Effector CD4-positive, alpha-beta T cell (primary cell): ENCODE results near the gene VWA7.
A peak's percentile ranks its signal among the peaks of the same experiment; 100 is the strongest.

Source experiments
- DNase-seq: peaks from one replicate; pipeline ENCODE4 v3.0.0-alpha.2; 2020

The VWA7 gene

DNA sequence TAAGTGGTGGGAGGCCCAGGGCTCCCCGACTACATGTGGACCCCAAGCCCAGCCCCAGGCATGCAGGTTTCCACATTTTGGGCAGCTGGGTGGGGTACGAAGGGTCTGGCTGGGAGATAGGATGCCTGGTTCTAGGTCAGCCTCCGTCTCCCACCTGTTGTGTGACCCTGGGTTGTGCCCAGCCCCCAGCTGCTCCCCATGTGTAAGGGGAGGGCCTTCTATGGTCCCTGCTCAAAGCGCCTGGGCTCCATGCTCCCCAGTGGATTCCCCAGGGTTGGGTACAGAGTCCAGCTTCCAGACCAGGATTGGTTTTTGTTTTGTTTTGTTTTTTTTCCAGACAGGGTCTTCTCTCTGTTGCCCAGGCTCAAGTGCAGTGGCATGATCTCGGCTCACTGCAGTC is 1.1 kb upstream of the VWA7 start:
- no peak for DNase-seq

DNA sequence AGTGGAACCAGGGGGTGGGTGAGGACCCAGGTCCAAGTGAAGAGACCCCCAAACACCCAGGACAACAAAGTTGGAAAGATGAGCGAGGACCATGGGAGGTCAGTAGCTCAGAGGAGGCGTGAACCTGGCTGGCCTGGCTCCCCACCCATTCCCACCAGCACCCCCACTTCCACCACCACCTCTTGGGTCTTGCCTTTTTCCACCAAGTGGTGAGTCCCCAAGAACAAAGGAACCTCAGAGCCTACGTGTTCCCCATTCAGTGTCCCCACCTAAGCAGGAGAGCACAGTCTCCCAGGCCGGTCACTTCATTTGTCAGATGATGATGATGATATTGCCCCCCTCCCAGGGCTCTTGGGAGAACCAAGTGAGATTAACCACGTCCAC is 531 bp upstream of the VWA7 start:
- no peak for DNase-seq

DNA sequence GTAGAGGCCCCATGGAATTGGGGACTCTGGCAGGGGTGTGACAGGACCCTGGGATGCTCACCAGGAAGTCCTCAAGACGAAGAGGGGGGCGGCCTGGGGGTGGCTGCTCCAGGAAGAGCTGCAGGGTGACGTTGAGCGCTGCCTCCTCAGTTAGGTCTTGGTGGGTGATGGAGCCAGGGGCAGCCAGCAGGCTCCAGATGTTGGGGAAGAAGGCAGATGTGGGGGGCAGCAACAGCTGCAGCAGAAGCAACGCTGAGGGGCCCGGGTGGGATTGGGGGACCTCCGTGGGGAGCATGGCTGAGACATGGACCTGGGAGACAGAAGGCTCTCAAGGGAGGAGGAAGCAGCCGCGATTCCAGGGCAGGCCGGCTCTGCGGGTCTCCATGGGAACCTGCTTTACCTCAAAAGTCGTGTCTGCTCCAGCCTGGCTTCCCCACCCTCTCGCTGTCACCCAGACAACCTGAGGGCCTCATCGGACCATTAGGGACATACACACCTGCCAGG is 591 bp downstream of the VWA7 start:
- no peak for DNase-seq

DNA sequence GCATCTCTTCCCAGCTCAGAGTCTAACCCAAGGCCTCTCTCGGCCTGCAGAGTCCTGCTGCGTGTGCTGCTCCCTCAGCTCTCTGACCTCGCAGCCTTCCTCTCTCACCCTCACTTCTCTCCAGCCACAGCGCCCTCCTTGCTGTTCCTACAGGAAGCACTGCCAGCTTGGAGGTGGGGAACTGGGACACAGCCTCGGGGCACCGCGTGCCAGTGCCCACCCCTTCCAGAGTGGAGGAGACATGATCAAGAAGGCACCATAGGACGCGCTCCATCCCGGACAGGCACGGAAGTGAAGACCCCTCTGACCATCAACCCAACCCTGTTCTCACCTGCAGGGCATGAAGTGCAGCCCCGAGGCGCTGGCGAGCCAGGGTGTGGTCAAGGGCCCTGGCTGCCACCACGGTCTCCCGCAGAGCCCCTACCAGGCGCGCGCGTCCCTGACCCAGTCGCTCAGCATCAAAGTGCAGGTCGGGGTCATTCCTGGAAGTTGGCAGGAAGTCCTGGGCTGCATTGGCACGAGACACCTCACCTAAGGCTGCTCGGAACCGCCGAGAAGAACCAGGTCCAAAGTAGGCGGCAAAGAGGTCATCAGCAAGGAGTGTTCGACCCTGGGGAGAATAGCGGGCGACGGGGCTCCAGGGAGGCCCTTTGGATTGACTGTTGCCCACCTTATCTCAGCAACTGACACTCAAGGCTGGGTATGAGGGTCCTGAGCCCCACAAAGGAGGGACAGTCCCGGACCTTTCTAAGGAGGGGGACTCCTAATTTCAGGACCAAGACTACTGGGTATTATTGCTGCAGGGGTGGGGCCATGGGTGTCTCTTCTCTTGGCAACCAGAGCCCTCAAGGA is 1.3 kb downstream of the VWA7 start:
- DNase-seq: no peak

DNA sequence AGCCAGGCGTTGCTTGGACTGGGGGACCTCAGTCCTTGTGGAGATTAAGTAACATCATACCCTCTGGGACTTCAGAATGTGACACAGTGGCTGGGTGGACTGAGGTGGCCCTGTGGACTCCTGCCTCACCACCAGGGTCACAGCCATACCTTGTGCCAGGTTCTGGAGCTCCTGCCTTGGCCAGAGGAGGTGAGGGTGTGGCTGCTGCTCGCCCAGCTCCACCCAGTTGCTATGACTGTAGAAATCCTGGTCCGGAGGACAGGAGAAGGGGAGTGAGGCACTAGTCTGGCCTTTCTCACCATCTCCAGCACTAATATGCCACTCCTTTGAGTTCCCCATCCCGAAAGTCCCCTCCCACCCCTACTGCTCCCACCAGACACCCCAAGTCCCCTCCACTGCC is 1.9 kb downstream of the VWA7 start:
- no peak for DNase-seq

DNA sequence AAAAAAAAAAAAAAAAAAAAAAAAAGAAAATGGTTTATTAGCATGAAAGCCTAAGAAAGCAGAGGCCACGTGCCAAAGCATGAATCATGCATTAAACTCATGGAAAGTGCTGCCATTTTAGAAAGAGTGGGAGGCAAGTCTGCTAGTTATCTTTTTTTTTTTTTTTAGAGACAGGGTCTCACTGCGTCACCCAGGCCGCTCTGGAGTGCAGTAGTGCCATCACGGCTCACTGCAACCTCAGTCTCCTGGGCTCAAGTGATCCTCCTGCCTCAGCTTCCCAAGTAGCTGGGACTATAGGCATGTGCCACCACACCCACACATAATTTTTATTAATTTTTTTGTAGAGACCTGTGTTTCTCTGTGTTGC is 5.2 kb downstream of the VWA7 start:
- no peak for DNase-seq

DNA sequence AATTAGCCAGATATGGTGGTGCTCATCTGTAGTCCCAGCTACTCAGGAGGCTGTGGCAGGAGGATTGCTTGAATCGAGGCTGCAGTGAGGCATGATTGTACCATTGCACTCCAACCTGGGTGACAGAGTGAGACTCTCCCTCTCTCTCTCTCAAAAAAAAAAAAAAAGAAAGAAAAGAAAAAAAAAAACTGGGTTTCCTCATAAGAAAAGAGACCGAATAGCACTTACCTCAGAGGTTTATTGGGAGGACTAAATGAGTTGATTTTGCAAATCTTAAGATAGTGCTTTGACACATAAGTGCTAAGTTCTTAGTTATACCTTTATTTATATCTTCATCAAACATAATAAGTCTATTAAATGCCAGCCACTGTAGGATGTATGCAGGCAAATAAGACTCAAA is 6.3 kb downstream of the VWA7 start:
- no peak for DNase-seq

DNA sequence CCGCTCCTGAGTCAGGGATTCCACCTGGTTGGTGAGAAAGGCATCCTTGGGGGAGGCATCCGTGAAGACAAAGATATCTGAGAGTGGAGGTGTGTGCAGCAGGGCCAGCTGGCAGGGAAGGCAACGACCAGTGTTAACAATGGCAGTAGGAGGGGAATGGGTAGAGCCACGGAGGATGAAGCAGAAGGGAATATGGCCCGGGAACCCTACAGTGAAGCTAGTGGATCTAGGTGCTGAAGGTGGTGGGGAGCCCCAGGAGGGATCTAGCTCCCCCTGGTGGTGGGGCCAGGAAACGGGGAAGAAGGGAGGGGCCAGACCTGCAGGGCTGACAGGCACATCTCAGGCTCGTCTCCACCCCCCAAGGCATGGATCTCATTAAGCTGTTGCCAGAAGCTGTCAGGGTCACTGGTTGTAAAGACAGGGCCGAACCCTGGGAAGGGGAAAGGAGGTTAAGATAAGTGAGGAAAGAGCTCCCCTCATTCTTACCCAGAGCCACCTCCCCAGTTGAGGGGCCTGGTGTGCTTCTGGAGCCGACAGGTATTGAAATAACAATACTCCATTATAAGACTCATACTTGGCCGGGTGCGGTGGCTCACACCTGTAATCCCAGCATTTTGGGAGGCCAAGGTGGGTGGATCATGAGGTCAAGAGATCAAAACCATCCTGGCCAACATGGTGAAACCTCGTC is 7.3 kb downstream of the VWA7 start:
- peak; percentile 73 for DNase-seq

DNA sequence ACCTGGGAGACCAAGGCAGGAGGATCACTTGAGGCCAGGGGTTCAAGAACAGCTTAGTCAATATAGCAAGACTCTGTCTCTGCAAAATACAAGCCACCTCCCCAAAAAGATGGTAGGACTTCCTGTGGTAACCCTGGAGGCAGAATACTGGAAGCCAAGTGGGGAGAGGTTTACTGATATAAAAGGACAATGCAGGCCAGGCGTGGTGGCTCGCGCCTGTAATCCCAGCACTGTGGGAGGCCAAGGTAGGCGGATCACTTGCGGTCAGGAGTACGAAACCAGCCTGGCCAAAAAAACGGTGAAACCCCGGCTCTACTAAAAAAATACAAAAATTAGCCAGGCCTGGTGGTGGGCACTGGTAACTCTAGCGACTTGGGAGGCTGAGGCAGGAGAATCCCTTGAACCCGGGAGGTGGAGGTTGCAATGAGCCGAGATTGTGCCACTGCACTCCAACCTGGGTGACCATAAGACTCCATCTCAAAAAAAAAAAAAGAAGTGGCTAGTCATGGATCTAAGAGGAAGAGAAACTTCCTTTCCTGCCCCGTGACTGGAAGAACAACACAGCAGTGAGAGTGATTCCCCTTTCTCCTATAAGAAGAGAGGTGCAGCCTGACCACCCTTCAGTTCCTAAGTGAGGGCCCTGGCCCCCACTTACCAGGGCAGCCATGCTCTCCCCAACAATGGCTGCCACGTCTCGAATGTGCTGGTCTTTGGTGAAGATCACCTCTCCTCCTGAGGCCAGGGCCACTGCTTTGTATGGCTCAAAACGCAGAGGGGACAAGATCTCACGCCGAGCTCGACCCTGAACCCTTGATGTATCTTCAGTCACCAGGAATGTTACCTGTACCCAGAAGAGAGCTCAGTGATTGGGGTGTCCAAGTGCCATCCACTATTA is 8.5 kb downstream of the VWA7 start:
- DNase-seq: no peak

DNA sequence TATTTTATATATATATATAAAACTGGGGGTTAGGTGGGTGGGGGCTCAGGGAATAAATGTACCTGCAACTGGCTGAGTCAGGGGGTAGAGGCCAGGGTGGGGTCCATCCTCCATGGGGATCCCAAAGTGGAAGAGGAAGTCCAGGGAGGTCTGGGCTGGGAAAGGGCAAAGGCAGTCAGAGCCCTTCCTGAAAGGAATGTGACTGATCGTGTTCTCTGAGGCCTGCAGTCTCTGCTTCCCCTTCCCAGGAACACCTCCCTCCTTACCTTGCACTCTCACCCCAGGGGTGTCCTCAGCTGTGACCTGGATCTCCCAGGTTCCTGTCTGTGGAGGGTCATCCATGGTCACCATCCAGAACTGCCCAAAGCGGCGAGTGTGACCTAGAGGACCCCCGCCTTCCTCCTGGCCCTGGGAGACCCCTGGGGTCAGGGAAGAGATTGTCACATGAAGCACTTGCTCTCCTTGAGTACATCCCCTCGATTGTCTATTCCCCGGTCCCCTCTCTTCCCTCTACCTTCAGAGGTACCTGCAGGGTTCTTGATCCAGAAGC is 10.0 kb downstream of the VWA7 start:
- DNase-seq: no peak

DNA sequence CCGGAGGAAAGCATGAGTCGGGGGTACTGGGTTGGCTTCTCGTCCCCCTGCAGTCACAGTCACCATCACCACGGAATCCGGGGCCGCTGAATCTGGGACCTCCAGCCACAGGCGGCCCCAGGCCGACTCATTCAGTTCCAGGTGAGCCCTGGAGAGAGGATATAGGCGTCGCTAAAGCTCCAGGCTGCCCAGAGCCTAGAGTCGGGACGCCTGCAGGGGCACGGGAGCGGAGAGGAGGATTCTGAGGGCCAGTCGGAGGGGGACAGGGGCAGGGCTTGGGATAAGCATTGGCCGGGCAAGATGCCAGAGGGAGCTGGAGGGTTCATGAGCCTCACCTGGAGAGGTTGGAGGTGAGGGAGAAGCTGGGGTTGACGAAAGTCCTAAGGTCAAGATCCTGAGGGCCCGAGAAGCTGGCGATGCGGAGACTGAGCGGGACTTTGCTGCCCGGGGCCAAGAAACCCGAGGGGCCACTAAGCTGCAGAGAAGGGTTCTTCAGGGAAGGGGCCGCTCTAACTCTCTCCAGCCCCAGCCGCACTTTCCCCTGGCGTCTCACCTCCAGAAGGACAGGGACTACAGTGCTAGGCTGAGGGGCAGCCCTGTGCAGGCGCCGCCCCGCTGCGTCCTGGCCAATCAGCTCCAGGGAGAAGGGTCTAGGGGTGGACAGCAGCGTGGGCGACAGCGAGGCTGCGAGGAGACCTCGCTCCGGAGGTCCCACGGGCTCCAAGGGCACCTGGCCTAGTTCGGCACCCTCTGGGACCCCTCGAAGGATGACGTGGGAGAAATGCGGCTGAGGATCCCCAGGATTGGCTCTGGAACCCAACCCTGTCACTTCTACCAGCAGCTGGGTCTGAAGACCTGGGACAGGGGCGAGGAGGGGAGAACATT is 11.0 kb downstream of the VWA7 start:
- DNase-seq: no peak

DNA sequence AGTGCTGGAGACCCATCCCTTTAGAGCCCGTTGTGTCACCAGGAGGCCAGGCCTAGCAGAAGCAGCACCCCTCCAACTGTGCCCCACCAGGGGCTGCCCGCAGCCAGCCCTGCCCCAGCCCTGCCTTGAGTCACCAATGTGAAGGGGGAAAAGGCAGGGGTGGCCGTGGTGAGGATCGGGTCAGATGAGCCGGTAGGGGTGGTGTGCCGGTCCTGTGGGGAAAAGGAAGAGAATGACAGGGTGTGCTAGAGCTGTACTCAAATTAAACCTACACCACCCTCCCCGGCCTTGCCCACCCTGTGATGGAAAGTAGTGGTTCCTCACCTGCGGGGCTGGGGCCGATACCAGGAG is 11.6 kb downstream of the VWA7 start:
- DNase-seq: no peak

DNA sequence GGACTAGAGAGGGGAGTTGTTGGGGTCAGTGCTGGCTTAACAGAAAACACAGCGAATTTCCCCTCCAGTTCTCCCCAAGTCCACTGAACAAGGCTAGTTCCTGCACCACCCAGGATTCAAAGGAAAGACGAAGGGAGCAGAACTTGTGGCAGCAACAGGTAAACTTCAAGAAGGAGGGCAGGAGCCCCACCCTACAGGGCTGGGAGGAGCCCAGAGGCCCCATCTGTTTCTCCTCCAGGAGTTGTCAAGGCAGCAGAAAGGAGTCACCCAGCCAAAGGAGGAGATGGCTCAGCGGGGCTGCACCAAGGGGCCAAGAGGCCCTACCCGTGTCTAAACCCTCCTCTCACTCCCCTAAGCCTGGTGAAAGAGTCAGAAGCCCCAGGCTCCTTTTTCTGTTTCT is 12.9 kb downstream of the VWA7 start:
- DNase-seq: no peak

DNA sequence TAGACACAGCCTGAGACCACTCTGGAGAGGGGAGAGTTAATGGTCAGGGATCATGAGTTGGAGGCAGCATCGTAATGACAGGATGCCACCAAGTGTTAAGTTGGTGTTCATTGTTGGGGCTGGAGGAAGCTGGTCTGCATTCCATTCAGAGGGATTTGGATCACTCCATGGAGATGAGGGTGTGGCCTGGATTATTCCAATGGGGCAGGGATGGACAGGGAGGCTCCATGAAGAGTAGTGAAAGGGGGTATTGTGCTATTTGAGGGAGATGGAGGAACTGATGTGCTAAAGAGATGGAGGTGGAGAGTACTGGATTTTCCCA is 13.5 kb downstream of the VWA7 start:
- DNase-seq: no peak

DNA sequence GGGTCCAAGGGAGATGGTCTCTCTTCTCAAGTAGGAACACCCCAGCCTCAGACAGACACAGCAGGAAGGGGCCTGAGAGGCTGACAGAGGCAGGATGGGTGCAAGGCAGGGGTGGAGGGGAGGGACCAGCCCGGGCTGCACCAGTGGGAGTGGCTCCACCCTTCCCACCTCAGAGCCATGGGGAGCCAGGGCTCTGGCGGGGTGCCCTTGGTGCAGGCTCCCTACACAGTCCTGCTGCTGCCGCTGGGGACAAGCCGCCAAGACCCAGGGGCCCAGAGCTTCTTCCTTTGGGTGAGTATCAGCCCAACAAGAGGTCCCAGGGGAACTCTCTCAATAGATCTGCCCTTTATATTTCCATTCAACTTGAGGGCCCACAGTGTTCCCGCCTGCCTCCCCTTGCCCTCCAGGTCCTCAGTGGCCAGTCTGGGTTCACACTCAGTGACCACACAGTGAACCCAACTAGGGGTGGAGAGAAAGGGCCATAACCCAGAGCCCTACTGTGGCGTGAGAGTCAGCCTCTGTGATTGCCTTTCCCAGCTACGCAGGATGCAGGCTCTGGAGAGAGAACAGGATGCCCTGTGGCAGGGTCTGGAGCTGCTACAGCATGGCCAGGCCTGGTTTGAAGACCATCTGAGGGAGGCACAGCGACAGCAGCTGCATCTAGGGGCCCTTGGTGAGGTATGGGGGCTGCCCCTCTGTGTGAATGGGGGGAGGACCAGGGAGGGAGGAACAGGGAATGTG is 14.1 kb downstream of the VWA7 start:
- no peak for DNase-seq

DNA sequence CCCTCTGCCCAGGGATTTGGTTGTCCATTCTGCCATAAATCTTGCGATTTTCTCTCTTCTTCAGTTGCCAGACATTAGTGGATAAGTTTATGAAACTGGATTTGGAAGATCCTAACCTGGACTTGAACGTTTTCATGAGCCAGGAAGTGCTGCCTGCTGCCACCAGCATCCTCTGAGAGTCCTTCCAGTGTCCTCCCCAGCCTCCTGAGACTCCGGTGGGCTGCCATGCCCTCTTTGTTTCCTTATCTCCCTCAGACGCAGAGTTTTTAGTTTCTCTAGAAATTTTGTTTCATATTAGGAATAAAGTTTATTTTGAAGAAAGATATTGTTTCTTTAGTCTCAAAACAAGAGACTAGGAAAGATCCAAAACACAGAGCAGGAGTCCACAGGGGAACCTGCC is 14.8 kb downstream of the VWA7 start, which contains the start of gene SAPCD1:
TSS of gene SAPCD1 (plus strand) at position 301 of the 400 bp plus-strand sequence. CDS start 399 bp downstream, outside the sequence.
- no peak for DNase-seq

DNA sequence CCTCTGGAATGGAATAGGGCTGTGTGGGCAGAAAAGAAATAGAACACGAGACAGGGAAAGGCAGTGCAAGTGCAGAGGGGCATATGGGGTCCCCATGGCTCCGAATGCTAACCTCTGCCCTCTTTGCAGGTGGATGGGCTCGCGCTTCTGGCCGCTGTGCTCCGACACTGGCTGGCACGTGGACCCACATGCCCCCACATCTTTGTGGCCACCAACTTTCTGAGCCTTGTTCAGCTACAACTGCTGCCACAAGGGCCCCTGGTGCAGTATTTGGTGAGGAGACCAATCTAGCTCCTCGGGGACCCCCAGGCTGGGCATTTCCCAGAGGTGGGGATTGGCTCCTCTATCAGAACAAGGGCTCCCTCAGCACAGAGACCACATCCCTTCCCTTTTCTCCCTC is 15.8 kb downstream of the VWA7 start:
- no peak for DNase-seq

DNA sequence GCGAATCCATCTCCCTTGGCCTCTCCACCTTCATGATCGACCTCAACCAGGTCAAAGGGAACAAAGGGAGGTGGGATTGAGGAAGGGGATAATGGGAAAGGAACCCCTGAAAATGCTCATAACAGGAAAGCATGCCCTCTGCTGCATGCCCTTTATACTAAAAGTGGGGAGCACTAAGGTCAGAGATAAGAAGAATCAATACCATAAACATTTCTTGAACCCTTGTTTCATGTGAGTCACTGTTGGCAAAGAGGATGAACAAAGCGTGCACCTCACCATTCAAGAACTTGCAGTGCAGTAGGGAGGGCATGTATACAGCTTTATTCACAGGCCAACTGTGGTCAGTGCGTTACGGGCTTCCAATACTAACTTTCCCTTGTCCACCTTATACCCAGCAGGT is 16.3 kb downstream of the VWA7 start:
- no peak for DNase-seq

DNA sequence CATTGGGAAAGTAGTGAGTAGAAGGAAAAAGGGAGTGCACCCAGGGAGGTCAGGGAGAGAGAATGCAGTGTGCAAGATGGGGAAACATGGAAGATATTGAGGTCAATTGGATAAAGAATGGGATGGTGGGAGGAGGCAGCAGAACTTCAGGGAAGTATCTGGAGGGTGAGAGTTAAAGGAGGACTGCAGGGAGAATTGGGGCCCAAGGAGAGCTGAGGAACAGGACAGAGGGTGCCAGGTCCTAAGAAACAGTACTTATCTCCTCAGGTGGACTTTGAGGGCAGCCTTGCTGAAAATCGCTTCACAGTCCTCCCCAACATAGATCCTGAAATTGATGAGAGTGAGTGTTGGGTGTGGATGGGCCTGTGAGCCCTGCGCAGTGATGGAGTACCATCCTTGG is 18.8 kb downstream of the VWA7 start:
- DNase-seq: no peak

DNA sequence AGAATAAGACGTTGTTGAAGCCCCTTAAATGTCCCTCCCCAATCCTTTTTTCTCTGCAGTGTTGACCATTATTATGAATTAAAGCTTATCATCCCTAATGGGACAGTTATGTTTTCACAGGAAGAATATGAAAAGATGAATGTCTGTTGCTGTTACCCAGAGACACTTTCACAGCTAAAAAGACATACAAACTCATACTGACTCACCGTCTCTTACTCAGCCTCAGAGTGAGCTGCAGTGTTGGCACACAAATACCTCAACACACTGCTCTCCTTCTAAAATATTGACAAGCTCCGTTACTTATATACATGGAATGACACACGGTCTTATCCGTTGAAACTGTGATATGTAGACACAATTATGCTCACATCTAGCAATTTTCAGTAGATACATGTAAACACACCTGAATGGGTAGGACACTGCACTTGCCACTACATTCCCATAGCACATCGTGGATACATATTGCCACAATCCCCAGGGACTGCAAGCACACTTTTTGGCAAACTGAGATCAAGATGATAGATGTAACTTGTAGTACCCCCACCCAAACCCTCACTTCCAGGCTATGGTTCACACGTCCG is 24.3 kb downstream of the VWA7 start:
- no peak for DNase-seq

DNA sequence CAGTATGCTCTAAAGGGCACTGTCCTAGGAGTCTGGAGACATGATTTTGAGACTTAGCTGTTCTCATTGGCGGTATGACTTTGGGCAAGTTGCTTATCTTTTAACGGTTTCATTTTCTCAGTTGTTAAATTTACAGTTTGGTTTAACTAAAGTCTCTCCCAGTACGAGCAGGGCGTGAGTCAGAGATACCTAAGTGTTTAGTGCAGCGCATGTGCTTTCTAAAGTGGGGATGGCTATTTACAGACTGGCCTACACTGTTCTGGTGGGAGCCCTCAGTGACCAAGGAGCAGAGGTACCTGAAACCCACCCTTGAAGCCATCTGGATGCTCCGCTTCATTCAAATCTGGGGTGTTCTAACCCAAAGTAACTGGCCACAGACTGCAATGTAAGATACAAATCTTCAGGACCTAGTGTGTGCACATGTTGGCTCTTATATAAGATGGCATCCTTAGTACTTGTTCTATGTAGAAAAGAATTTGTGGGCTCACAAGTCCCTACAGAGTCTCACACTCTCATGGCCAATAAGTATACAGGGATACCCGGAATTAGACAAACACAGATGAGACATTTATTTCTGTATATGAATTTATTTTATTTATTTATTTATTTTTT is 26.6 kb downstream of the VWA7 start:
- no peak for DNase-seq
